HG03097 (cell line): ENCODE measurements around the gene COL5A2.

Experiments used
- ATAC-seq: cut with Tn5 transposase; IDR thresholded peaks from one replicate; pipeline ENCODE4 v1.9.1; 2021; ENCODE audit not compliant: unreplicated experiment, low FRiP score

Gene COL5A2

GRCh38 chr2:189151906-189152305 lies 27.7 kb downstream of the COL5A2 start:
- ATAC-seq = no peak

- ATAC-seq = no peak
Observed at GRCh38 chr2:189150033-189150432, 29.5 kb downstream of the COL5A2 start.

GRCh38 chr2:189147989-189148388 lies 31.6 kb downstream of the COL5A2 start:
- no peak for ATAC-seq

GRCh38 chr2:189147361-189147760 lies 32.2 kb downstream of the COL5A2 start:
- ATAC-seq = no peak

GRCh38 chr2:189146553-189146952 lies 33.0 kb downstream of the COL5A2 start:
- ATAC-seq = no peak

GRCh38 chr2:189144700-189145211 lies 34.8 kb downstream of the COL5A2 start:
- no peak for ATAC-seq

GRCh38 chr2:189143925-189144324 lies 35.6 kb downstream of the COL5A2 start:
- ATAC-seq = no peak

GRCh38 chr2:189142893-189143759 lies 36.4 kb downstream of the COL5A2 start:
- peak; percentile 99 for ATAC-seq

- no peak for ATAC-seq
Observed at GRCh38 chr2:189138800-189139199, 40.8 kb downstream of the COL5A2 start.

GRCh38 chr2:189137519-189137918 lies 42.0 kb downstream of the COL5A2 start:
- ATAC-seq = no peak

- ATAC-seq = no peak
Observed at GRCh38 chr2:189134485-189134884, 45.1 kb downstream of the COL5A2 start.

GRCh38 chr2:189131991-189132390 lies 47.6 kb downstream of the COL5A2 start:
- ATAC-seq = no peak

GRCh38 chr2:189129971-189130370 lies 49.6 kb downstream of the COL5A2 start:
- ATAC-seq = no peak

- ATAC-seq = no peak
Observed at GRCh38 chr2:189128970-189129369, 50.6 kb downstream of the COL5A2 start.

- no peak for ATAC-seq
Observed at GRCh38 chr2:189127756-189128155, 51.8 kb downstream of the COL5A2 start.

- no peak for ATAC-seq
Observed at GRCh38 chr2:189125195-189125594, 54.4 kb downstream of the COL5A2 start.

- no peak for ATAC-seq
Observed at GRCh38 chr2:189124175-189124574, 55.4 kb downstream of the COL5A2 start.

GRCh38 chr2:189118386-189118785 lies 61.2 kb downstream of the COL5A2 start:
- no peak for ATAC-seq

- ATAC-seq = no peak
Observed at GRCh38 chr2:189116979-189117378, 62.6 kb downstream of the COL5A2 start.

- ATAC-seq = no peak
Observed at GRCh38 chr2:189116087-189116486, 63.5 kb downstream of the COL5A2 start.

- ATAC-seq = no peak
Observed at GRCh38 chr2:189115126-189115525, 64.4 kb downstream of the COL5A2 start.

GRCh38 chr2:189113963-189114362 lies 65.6 kb downstream of the COL5A2 start:
- no peak for ATAC-seq
